ENCODE data around the gene CD164L2.
"Not testable (repeated sequence)": the region's sequence is repeated elsewhere in the genome, so short reads cannot be mapped to it uniquely, and the experiment has no call there.

The CD164L2 gene

DNA sequence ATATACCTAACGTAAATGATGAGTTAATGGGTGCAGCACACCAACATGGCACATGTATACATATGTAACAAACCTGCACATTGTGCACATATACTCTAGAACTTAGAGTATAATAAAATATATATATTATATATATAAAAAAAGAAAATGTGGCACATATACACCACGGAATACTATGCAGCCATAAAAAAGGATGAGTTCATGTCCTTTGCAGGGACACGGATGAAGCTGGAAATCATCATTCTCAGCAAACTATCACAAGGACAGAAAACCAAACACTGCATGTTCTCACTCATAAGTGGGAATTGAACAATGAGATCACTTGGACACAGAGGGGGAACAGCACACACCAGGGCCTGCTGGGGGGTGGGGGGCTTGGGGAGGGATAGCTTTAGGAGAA lies 1.7 kb upstream of the CD164L2 start:
- DNase-seq (ENCODE audit: low spot score), result not testable (repeated sequence)

DNA sequence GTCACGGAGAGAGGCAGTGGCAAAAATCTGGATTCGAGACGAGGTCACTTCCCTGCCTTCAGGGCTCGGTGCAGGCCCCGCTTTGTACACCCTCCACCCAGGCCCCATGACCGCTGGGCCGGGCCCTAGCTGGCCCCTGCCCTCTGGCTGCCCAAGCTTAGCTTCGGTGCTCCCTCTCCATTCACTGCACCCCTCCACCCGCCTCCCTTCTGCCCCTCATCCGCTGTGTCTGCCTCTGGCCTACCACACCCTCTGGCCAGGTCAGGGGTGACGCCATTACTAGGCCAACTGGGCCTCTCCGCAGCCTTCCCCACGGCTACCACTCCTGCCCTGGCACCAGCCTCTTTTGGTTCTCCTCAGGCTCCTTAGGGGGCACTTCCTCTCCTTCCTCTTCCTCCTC lies 528 bp upstream of the CD164L2 start:
- DNase-seq (ENCODE audit: low spot score), result no peak

DNA sequence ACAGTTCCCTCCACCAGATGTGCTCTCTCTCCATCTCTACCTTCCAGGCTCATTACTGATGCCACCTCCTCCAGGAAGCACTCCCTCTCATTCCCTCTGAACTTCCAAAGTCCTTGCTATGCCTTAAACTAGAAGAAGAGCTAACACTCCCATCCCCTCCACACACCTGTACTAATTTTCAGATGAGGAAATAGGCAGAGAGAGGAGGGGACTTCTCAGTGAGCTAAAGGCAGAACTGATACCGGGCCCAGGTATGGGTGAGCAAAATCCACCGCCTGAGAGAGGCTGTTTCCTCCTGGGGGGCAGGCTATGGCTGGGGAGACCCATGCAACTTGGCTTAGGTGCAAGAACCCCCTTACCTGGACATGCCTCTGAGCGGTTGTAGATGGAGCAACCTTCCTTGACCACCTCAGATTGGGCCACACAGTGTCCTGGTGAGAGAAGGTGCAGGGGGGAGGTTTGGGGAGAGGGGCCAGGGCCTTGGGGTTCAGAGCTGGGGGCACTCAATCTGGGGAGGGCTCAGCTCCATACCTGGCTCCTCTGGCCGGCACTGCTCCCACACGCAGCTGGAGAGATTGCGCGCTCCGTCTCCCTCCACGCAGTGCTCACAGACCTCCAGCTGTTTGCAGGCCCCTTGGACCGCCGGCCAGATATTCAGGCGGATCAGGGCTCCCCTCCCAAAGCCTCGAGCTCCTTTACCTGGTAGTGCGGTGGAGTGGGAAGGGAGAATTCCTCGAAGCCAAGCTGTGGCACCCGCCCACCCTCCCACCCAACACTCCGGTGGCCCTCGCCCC lies 967 bp downstream of the CD164L2 start:
- DNase-seq (ENCODE audit: low spot score), result no peak

- no peak for DNase-seq (ENCODE audit: low spot score)
Observed at GRCh38 chr1:27380766-27381733, 2.1 kb downstream of the CD164L2 start.

DNA sequence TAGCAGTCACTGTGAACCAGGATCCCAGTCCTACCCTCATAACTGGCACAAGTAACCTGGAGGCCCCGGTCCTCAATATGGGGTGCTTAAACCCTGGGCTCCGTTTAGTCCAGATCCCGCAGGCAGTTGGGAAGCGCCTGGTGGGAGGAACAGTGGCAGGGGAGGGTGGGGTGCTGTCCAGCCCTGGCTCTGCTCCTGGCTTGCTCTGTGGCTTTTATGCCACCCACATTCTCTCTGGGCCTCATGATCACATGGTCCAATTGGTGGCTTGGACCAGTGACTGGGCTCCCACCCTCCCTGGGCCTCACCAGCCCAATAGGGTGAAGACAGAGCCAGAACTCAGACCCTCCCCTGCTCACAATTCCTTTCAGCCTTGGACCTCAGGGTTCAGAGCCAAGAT lies 2.9 kb downstream of the CD164L2 start:
- DNase-seq (ENCODE audit: low spot score), result no peak

DNA sequence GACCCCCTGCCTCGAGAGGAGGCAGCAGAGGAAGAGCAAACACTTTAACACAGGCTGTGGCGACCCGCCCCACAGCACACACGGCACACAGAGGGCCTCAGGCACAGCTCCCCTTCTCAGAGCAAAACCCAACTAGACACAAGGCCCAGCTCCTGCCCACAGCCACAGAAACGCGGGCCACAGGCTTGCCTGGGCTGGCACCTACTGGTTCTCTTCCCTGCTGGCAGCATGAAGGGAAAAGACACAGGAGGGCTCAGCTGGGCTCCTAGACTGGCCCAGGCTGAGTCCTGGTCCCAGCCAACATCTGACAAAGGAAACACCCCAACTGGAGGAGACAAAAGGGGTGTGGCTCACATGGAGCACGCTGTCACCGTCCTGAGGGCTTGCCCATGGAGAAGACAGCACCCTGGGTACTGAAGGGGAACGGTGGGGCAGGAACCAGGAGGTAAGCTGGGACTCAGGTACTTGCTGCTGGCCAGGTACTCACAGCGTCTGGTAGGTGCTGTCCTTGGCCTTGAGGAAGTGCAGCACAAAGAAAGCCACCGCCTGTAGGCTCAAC lies 3.5 kb downstream of the CD164L2 start:
- DNase-seq (ENCODE audit: low spot score), result no peak

GRCh38 chr1:27377760-27378495 lies 5.2 kb downstream of the CD164L2 start:
- no peak for DNase-seq (ENCODE audit: low spot score)

- DNase-seq (ENCODE audit: low spot score), result no peak
Observed at GRCh38 chr1:27374362-27375086, 8.6 kb downstream of the CD164L2 start, which contains the start of gene FCN3. Gene FCN3, minus strand, starts transcription at chr1:27374824. Its CDS starts 6 bp downstream, at chr1:27374818.

DNA sequence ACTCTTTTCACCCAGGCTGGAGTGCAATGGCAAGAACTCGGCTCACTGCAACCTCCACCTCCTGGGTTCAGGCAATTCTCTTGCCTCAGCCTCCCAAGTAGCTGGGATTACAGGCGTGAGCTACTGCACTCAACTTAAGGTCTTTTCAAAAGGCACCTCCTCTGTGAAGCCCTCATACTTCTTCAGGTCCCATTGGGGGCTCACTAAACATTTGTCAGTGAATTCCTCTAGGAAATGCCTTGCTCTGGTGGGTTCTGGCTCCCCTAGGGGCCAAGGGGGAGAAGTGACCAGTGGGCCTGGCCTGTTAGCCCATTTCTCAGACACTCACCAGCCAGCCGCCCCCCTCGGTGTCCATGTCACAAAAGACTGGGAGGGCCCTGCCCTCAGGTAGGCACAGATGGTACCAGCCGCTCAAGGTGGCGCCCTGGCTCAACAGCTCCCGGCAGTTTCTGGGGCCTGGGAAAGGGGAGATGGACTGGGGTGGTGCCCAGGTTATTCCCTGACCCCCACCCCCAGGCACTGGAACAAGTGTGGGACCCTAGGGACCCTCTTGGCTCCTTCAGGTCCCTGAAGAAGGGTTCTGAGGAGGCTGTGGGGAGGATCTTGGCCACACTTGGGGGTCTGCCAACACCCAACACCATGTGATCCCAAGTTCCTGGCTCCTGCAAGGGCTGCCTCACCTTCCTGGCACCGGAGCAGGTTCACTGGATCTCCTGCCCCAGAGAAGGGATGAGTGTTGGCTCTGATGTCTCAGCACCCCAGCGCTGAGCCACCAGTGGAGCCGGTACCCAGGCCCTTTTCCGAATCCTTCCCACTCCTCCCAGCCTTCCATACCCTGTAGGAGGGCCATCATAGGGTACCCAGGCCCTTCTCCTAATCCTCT lies 10.1 kb downstream of the CD164L2 start:
- DNase-seq (ENCODE audit: low spot score), result no peak

- no peak for DNase-seq (ENCODE audit: low spot score)
Observed at GRCh38 chr1:27372022-27372807, 10.9 kb downstream of the CD164L2 start.

- DNase-seq (ENCODE audit: low spot score), result no peak
Observed at GRCh38 chr1:27368869-27369582, 14.1 kb downstream of the CD164L2 start.

- DNase-seq (ENCODE audit: low spot score), result no peak
Observed at GRCh38 chr1:27367160-27367650, 15.9 kb downstream of the CD164L2 start.

- DNase-seq (ENCODE audit: low spot score), result peak; percentile 24
Observed at GRCh38 chr1:27366411-27367159, 16.5 kb downstream of the CD164L2 start, which contains the start of gene MAP3K6. Gene MAP3K6, minus strand, starts transcription at chr1:27366961. Its CDS starts 364 bp downstream, at chr1:27366597.

- DNase-seq (ENCODE audit: low spot score), result peak; percentile 22
Observed at GRCh38 chr1:27366113-27366410, 17.1 kb downstream of the CD164L2 start.

DNA sequence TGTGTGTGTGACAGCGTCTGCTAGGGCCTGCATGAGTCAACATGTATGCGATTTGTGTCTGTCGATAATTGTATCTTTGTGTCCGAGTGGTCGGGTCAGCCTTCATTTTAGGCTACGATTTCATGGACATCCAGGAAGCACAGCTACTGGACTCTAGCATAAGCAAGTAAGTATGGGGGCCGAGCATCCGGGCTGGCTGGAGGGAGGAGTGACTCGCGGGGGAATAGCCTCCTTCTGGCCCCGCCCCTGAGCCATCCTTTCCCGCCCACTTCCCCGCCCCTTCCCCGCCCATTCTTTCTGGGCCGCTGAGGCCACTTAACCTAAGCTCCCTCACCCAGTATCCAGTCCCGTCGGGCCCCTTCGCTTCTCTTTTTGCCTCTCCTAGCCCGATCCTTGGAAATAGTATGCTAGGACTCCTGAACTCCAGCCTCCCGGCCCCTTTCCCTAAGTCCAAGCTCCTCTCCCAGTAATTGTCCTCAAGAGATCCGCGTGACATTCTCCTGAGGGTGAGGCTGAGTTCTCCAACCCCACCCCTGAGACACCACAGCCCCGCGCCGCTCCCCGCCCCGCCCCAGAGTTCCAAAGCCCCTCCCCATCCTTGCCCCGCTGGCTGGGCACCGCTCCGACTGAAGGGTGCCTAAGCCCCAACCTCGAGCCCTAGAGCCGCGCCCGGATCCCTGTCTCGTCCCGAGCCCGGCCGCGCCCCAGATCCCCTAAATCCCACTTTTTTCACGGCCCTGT lies 17.6 kb downstream of the CD164L2 start:
- DNase-seq (ENCODE audit: low spot score), result peak; percentile 76

GRCh38 chr1:27364696-27365371 lies 18.3 kb downstream of the CD164L2 start:
- DNase-seq (ENCODE audit: low spot score), result no peak
